HG02981 (cell line): ENCODE results near the gene AATF.

Experiments used
- ATAC-seq: cut with Tn5 transposase; IDR thresholded peaks from one replicate; pipeline ENCODE4 v1.9.1; 2021; ENCODE audit warnings: mild to moderate bottlenecking, moderate library complexity; ENCODE audit not compliant: unreplicated experiment

Gene AATF

DNA sequence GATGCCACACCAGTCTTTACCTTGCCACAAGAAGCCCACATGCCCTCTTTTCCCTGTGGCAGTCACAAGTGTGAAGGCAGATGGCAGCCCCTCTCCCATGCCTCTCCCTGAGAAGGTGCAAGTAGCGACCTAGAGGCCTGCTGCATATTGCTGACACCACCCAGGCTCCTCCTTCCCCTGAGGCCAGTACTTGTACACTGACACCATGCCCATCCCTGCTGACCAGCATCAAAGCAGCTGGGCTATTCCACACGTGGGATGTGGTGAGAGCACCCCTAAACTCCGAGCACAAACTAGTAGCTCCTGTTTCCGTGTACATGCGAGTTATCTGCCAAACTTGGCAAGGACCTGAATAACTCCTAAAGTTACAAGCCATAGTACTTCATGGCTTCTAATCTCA lies 149.4 kb downstream of the AATF start:
- no peak for ATAC-seq

GRCh38 chr17:37098910-37099664 lies 150.3 kb downstream of the AATF start:
- ATAC-seq, result no peak

- ATAC-seq, result no peak
These were observed 151.5 kb downstream of the AATF start for GRCh38 chr17:37100231-37100630.

GRCh38 chr17:37101306-37101705 lies 152.6 kb downstream of the AATF start:
- no peak for ATAC-seq

- ATAC-seq, result no peak
These were observed 154.5 kb downstream of the AATF start for GRCh38 chr17:37103231-37103630.

DNA sequence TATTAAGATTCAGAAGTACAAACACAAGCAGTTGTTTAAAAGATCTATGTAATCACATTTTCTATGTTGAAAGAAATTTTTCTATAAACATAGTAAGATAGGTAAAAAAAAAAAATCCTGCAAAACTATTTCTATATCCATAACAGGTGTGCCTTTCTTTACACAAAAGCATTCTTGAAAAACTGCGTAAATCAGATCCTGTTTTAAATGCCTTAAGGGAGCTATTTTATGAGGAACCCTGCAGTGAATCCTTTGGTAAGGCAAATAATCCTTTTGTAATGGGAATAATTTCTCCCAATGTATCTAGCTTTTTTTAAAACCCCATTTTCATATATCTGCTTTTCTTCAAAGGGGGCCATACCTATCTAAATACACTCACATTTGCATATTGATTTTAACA lies 157.3 kb downstream of the AATF start:
- no peak for ATAC-seq
